ENCODE results near the gene CRYGN. TPM values are rescaled to one million over a fixed set of nuclear protein-coding genes. Genes with fewer than 3 reads are reported as not detected.

CRYGN gene
- total RNA-seq, 1 donor from 2014 or later, result 2.5 TPM

DNA sequence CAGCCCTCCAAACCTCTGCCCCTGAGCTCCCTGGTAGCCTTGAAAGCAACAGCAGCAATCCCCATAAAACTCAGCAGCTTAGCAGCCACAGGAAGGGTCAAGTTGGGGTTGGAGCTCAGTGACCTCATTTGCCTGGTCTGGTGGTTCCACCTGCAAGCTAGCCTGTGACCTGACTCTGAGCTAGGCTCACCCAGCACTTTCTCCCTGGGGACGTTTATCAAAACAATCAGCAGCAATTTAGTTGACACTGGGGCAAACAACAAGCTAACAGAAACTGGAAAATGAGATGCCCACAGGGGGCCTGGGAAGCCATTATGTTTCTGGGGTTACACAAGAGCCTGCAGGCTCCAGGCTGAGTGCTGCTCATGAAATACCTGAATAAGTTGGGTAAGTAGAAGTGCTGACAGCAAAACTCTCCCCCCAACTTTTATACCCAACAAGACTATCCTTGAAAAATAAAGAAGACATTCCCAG is 22.4 kb upstream of the CRYGN start:
- H3K27ac Mint-ChIP-seq, result peak overlapping the region; percentile 71
- H3K9me3 Mint-ChIP-seq (ENCODE audit: low read depth), result peaks cover 24% of the 10 kb centered on the region
- DNase-seq (ENCODE audit: low spot score, unreplicated experiment), result no peak
- H3K4me1 Mint-ChIP-seq (ENCODE audit: low read depth), result peaks cover 16% of the 10 kb centered on the region
- H3K4me3 Mint-ChIP-seq (ENCODE audit: low read depth), result no peak overlapping the region
- H3K36me3 Mint-ChIP-seq (ENCODE audit: insufficient read depth), result peaks cover 44% of the 10 kb centered on the region
- TF ChIP-seq CTCF (IDR thresholded peaks at IDR 0.05; ENCODE audit: unreplicated experiment), result no peak
- peaks cover 3% of the 10 kb centered on the region for H3K27me3 Mint-ChIP-seq

GRCh38 chr7:151461942-151462230 is 21.9 kb upstream of the CRYGN start:
- Mint-ChIP-seq H3K4me3 (ENCODE audit: low read depth) (no peak overlapping the region), H3K27ac (peak overlapping the region; percentile 71), H3K27me3 (peaks cover 6% of the 10 kb centered on the region), H3K36me3 (ENCODE audit: insufficient read depth) (peaks cover 40% of the 10 kb centered on the region), H3K4me1 (ENCODE audit: low read depth) (peaks cover 16% of the 10 kb centered on the region), H3K9me3 (ENCODE audit: low read depth) (peaks cover 24% of the 10 kb centered on the region)
- TF ChIP-seq CTCF (IDR thresholded peaks at IDR 0.05; ENCODE audit: unreplicated experiment), result no peak
- DNase-seq (ENCODE audit: low spot score, unreplicated experiment), result no peak

DNA sequence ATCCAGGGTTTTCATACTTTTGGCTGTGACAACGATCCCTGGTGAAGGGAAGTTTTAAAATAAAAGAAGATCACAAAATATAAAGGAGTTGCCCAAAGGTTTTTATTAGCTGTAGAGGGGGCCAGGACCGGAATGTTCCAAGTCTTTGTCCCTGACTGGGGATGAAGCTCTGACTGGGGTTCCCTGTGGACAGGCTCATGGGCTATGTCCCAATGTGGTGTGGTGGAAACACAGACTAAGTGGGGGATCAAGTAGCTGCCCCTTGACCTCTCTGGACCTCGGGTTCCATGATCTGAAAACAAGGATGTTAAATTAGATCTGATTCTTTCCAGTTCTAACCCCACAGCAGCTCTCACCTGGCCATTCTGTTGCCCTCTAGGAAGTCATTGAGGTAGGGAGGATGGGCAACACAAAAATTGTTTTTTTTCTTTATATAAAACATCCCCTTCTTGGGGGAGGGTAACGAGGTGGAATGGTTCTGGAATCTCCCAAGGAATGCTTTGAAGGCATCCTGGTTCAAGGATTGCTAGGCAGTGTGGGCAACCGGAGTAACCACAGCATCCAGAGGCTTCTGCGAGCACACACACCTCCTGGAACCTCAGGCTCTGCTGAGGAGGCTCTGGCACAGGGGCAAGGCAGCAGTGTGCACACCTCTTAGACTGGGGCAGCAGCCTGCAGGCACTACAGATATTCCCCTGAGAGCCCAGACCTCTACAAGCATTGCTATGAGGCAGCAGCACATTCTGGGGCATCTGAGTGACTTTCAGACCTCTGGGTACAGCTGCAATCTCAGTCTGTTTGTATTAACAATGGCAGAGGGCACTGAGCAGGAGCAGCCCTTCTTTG is 21.4 kb upstream of the CRYGN start:
- DNase-seq (ENCODE audit: low spot score, unreplicated experiment), result no peak
- peaks cover 24% of the 10 kb centered on the region for H3K9me3 Mint-ChIP-seq (ENCODE audit: low read depth)
- H3K4me3 Mint-ChIP-seq (ENCODE audit: low read depth), result no peak overlapping the region
- peaks cover 16% of the 10 kb centered on the region for H3K4me1 Mint-ChIP-seq (ENCODE audit: low read depth)
- H3K36me3 Mint-ChIP-seq (ENCODE audit: insufficient read depth), result peaks cover 39% of the 10 kb centered on the region
- H3K27me3 Mint-ChIP-seq, result peaks cover 6% of the 10 kb centered on the region
- no peak for TF ChIP-seq CTCF (IDR thresholded peaks at IDR 0.05; ENCODE audit: unreplicated experiment)
- H3K27ac Mint-ChIP-seq, result peak overlapping the region; percentile 97

DNA sequence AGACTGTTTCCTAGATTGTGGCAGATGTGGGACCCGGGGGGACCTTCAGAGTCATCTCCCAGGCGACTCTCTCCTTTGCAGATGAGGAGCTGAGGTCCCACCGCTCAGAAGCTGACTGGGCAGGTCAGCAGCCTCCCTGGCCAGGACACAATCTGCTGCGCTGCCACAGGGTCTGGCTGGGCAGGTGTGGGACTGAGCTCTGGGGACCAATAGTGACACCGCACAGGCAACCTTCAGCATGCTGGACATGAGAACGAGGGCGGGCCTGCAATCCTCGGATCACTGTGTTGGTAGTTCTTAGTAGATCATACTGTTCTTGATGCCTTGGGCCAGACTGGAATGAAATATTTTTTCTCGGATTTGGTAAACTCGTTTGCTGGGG is 20.5 kb upstream of the CRYGN start:
- Mint-ChIP-seq H3K27ac (peak overlapping the region; percentile 97), H3K9me3 (ENCODE audit: low read depth) (peaks cover 24% of the 10 kb centered on the region), H3K27me3 (peaks cover 8% of the 10 kb centered on the region), H3K4me3 (ENCODE audit: low read depth) (peak overlapping the region; percentile 40), H3K36me3 (ENCODE audit: insufficient read depth) (peaks cover 33% of the 10 kb centered on the region), H3K4me1 (ENCODE audit: low read depth) (peaks cover 16% of the 10 kb centered on the region)
- no peak for DNase-seq (ENCODE audit: low spot score, unreplicated experiment)
- no peak for TF ChIP-seq CTCF (IDR thresholded peaks at IDR 0.05; ENCODE audit: unreplicated experiment)

GRCh38 chr7:151459726-151460473 is 20.0 kb upstream of the CRYGN start:
- H3K27me3 Mint-ChIP-seq, result peaks cover 9% of the 10 kb centered on the region
- H3K4me1 Mint-ChIP-seq (ENCODE audit: low read depth), result peaks cover 16% of the 10 kb centered on the region
- DNase-seq (ENCODE audit: low spot score, unreplicated experiment), result peak; percentile 35
- peak overlapping the region; percentile 40 for H3K4me3 Mint-ChIP-seq (ENCODE audit: low read depth)
- no peak for TF ChIP-seq CTCF (IDR thresholded peaks at IDR 0.05; ENCODE audit: unreplicated experiment)
- peak overlapping the region; percentile 97 for H3K27ac Mint-ChIP-seq
- peaks cover 24% of the 10 kb centered on the region for H3K9me3 Mint-ChIP-seq (ENCODE audit: low read depth)
- peaks cover 27% of the 10 kb centered on the region for H3K36me3 Mint-ChIP-seq (ENCODE audit: insufficient read depth)
